ENCODE data around the gene ARHGAP6.

The ARHGAP6 gene

DNA sequence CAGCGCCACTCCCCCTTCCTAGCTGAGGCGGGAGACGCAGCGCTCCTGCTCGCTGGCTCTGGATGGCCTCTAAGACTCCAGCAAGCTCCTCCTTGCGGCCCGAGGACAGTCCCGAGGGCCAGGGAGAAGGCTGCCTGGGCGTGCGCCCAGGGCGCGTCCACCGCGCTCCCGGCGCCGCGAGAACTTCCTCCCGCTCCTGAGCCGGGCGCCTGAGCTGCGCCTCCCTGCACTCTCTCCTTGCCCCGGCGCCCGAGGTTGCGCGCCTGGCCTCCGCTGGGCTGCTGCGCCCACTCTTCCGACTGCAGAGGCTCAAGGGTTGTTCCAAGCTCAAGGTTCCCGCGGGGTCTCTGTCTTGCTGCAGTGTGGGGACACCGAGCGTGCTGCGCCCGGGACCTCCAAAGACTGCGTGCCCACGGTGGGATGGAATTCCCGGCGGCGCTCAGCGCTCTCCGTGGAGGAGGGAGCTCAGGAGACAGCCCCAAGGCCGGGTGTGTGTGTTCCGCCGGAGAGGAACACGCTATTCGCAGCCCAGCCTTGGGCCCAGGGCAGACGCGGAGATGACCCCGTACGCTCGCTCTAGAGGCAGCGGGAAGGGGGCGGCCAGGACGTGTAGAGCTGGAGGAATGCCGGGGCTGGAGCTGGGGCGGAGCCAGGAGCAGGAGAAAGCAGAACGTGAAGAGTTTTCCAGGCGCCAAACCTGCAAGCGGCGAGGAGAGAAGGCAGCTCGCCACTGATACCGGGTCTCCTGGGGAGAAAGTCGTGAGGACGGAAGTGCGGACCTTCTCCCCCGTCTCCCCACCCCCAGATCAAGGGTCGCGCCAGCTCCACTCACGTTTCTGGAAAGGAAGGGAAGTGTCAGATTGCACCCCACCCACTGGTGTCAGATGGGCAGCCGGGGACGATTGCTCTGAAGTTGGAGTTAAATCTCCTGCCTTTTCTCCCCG, at the start of gene ARHGAP6:
Gene ARHGAP6 (minus strand): TSS at position 753 of the 944 bp plus-strand sequence. CDS start 1,092 bp downstream, outside the sequence.
- no peak for DNase-seq (ENCODE audit: low read depth)

GRCh38 chrX:11704725-11705495, 39.2 kb upstream of the ARHGAP6 start:
- no peak for DNase-seq (ENCODE audit: low read depth)

DNA sequence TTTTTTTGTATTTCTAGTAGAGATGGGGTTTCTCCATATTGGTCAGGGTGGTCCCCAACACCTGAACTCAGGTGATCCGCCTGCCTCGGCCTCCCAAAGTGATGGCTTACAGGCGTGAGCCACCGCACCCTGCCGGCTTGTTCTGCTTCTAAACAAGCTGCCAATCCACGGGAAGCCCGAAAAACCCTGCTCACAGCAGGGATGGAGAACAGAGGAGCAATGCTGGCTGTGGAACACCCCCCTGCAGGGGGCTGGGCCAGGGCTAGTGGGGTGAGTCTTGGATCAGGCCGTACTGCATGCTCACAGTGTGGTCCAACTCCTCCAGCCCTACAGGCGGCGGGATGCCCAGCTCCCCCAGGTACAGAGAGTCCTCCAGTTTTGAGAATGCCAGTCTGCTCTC, 38.1 kb upstream of the ARHGAP6 start:
- no peak for DNase-seq (ENCODE audit: low read depth)

DNA sequence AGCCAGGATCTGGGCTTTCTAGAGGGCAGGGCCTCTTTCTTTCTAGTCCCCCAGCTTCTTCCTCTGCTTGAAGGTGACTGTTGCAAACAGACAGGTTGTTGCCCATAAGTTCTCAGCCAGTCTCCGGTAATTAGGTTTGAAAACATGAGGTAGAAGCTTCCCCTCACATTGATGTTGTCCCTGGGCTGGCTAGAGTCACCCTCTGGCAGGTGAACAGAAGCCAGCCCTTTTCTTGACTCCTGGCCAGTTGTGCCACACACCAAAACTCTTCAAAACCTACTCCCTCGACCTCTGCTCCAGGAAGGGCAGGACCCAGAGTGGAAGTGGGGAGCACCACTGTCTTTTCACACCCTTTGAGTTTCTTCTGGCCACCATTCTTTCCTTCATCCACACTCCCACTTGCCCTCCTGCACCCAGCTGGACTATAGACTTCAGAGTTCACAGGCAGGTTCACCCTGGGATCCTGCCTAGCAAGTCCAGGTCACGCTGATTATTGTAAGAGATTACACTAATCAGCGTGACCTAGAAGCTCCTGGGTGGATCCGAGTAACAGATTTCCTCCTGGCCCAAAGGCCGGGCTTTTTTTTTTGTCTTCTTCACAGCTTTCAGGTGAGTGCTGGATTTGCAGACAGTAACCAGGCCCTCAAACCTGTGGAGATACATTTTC, 37.4 kb upstream of the ARHGAP6 start:
- DNase-seq (ENCODE audit: low read depth), result no peak

DNA sequence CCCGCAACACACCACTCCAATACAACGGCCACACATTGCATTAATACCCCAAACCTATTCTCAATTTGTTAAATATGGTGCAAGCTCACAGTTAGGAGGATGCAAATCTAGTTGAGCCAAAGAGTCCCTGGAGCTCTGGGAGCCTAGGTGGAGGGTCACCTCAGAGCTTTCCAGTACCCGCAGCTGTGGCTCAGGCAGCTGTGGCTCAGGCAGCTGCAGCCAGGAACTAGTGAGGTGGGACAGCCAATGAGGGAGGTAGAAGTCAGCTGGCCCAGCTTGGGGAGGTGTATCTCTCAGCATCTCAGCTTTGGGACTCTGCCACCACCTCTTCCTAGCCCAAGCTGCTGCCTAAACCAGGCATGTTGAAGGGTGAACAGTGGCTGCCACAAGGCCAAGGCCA, 36.7 kb upstream of the ARHGAP6 start:
- DNase-seq (ENCODE audit: low read depth), result no peak

DNA sequence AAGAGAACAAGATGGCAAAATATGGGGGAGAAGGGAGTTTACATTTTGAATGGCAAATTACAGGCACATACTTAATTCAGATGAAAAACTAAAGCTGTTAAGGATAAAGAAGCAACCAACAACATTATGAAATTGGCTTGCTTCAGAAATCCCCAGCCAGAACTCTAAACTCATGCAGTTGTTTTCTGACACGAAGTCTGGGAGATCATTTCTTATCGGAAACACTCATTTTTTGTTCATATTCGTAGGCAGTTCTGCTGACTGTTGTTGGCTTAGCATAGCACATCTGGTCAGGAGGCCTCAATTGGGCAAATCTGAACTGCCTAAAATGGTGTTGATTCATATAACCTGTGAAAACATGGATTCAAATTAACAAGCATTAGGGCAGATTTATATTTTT, 33.0 kb upstream of the ARHGAP6 start:
- DNase-seq (ENCODE audit: low read depth), result no peak

DNA sequence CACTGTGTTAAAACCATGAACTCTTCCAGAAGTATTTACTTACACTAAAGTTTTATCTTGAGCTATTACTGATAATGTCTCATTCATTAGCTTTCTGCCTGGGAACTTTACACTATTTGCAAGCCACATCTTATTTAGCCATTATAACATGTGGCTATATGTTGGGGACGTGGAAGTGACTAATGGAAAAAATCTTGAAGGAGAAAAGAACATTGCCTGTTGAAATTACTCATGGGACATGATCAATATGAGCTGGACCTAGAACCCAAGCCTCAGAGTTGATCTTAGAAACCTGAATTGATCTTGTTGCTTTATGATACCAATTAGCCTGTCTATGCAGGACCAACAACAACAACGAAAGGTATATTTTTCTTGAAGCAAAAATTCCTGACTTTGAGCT, 22.5 kb upstream of the ARHGAP6 start:
- DNase-seq (ENCODE audit: low read depth), result no peak

DNA sequence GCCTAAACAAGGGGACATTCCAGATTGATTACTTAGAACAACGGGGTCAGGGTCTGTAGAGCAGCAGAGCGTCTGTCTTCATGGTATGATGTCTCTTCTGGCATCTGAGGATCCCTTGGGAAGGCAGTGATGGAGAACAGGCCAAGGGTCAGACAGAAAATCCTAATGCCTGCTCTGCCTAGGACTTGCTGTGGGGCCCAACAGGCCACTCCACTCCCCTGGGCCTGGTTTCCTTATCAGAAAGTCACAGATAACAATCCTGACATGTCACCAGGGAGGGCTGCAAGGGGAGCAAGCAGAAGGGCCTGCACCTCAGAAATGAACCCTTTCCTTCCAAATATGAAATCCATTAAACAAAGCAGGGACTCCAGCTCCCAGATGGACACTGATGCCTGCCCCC, 21.4 kb upstream of the ARHGAP6 start:
- no peak for DNase-seq (ENCODE audit: low read depth)

- no peak for DNase-seq (ENCODE audit: low read depth)
Measured at GRCh38 chrX:11683057-11683456, 17.3 kb upstream of the ARHGAP6 start.

DNA sequence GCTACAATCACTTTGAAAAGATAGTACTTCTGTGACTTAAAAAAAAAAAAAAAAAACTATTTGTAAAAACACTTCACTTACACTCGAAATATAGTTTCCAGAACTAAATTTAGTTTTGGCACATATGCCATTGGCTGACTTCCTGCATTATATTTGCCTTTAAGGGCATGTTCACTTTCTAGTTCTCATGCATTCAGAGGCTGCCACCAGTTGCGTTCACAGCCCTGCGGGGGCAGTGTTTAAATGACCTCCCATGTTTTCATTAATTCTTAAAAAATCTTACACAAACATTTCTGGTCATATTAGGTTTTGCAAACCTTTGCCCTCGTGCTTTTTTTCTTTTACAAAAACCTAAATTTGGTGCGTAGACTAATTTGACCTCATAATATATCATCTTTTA, 12.4 kb upstream of the ARHGAP6 start:
- no peak for DNase-seq (ENCODE audit: low read depth)

DNA sequence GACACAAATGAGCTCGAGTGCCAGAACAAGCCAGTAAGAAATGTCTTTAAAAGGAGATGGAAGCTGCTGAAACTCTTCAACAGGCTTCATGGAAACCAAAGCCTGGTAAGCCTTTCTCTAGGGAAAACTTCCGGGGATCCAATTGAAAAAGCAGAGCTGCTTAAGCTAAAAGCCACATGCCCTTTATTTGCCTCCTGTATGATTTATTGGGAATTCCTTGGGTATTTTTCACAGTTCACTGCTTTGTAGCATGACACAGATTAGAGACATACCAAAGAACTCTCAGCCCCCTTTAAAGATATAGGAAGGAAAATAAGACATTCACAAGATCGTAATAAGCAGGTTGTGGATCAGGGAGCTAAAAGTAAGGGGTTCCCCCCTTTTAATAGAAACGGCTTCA, 6.5 kb upstream of the ARHGAP6 start:
- no peak for DNase-seq (ENCODE audit: low read depth)

GRCh38 chrX:11670316-11670715, 4.6 kb upstream of the ARHGAP6 start:
- no peak for DNase-seq (ENCODE audit: low read depth)

- no peak for DNase-seq (ENCODE audit: low read depth)
Measured at GRCh38 chrX:11666952-11667685, 1.4 kb upstream of the ARHGAP6 start.

- no peak for DNase-seq (ENCODE audit: low read depth)
Measured at GRCh38 chrX:11666164-11666563, 444 bp upstream of the ARHGAP6 start.

DNA sequence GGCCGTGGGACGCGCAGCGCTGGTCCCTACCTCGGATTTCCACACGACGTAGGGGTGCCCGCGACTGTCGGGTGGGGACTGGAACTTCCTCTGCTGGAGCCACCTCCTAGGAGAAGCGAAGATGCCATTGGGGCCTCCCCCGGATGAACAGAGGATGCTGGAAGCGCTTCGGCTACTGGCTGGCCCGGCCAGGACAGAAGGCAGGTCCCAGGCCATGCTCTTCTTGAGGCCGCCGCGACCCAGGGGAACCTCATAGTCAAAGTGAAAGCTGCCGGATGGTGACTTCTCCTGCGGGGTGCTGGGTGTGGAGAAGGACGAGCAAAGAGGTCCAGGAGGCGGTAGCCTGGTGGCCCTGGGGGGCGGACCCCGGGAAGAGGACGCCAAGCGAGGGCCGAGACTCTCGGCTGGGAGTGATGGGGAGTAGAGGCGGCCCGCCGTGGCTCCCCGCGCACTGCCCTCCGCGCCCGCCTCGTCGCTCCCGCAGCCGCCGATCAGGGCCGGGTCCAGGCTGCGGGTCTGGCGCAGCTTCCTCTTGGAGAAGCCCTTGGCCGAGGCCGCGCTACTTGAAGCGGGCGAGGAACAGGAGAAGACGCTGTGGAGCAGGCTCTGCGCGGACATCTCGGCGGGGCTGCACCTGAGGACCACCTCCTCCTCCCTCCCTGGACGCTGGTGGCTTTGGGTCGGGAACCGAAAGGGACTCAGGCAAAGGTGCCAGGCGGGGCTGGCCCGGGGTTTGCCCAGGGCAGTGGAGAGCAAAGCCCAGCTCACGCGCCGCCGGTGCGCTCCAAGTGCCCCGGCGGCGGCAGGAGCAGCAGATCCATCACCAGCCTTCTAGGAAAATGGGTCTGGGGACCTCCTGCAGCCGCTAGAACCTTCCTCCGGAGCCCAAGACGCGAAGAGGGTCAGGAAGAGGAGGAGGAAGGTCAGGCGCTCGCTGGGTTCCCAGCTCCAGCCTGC, 1.2 kb downstream of the ARHGAP6 start:
- no peak for DNase-seq (ENCODE audit: low read depth)

GRCh38 chrX:11663875-11664210, 1.9 kb downstream of the ARHGAP6 start:
- DNase-seq (ENCODE audit: low read depth), result no peak

- DNase-seq (ENCODE audit: low read depth), result no peak
Measured at GRCh38 chrX:11655282-11656015, 10.3 kb downstream of the ARHGAP6 start.

- no peak for DNase-seq (ENCODE audit: low read depth)
Measured at GRCh38 chrX:11648705-11649519, 16.8 kb downstream of the ARHGAP6 start.

GRCh38 chrX:11647138-11647537, 18.6 kb downstream of the ARHGAP6 start:
- DNase-seq (ENCODE audit: low read depth), result no peak

Measured in activated T-helper 1 cell treated with Interleukin-2 at 50 U/mL for 16 hours (primary cell).